Measurements from ENCODE around the gene FAM237A.

DNA sequence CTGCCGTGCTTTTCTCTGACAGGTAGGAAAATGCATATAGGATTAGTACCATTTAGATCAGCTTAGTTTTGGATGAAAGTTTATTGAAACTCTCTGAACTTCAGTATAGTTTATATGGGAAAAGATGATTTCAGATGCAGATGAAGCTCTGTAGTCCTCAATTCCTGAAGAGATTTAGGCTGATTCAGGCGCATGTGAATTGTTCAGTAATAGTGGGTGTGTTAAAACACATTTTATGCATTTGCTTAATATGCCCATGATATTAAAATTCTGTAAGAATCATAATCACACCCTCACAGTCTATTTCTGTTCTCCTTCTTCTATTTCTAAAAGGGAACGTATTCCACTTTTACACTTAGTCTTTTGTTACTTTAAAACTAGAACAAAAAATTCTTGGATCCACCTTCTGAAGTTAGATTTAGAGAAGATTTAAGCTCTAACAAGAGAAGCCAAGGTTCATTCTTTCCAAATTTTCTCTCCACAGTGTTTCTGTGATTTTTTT, 44.5 kb upstream of the FAM237A start:
- no peak for TF ChIP-seq RCOR1 (conservative IDR thresholded peaks at IDR 0.05; ENCODE audit: low read depth, low read length)
- no peak for TF ChIP-seq JUNB (IDR thresholded peaks at IDR 0.05)
- TF ChIP-seq CBX5 (IDR thresholded peaks at IDR 0.05; ENCODE audit: low read depth), result no peak
- TF ChIP-seq, protein P1, sequence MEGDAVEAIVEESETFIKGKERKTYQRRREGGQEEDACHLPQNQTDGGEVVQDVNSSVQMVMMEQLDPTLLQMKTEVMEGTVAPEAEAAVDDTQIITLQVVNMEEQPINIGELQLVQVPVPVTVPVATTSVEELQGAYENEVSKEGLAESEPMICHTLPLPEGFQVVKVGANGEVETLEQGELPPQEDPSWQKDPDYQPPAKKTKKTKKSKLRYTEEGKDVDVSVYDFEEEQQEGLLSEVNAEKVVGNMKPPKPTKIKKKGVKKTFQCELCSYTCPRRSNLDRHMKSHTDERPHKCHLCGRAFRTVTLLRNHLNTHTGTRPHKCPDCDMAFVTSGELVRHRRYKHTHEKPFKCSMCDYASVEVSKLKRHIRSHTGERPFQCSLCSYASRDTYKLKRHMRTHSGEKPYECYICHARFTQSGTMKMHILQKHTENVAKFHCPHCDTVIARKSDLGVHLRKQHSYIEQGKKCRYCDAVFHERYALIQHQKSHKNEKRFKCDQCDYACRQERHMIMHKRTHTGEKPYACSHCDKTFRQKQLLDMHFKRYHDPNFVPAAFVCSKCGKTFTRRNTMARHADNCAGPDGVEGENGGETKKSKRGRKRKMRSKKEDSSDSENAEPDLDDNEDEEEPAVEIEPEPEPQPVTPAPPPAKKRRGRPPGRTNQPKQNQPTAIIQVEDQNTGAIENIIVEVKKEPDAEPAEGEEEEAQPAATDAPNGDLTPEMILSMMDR (IDR thresholded peaks at IDR 0.05 in 2 of 3, conservative IDR thresholded peaks at IDR 0.05 in 1 of 3; ENCODE audit: control insufficient read depth in 2 of 3, extremely low read depth in 1 of 3, insufficient read depth in 1 of 3, low read depth in 3 of 3, low read length in 3 of 3), result no peak
- no peak for TF ChIP-seq ATF7 (IDR thresholded peaks at IDR 0.05; ENCODE audit: low read depth)
- TF ChIP-seq EP300 (IDR thresholded peaks at IDR 0.05; ENCODE audit: borderline replicate concordance in 1 of 2, control insufficient read depth in 1 of 2, low read depth in 2 of 2, low read length in 2 of 2), result no peak
- no peak for TF ChIP-seq ZSCAN29 (IDR thresholded peaks at IDR 0.05)
- no peak for TF ChIP-seq FOXM1 (IDR thresholded peaks at IDR 0.05; ENCODE audit: low read depth, low read length)
